Measurements from ENCODE around the gene MACROD2. TPM values are rescaled to one million over a fixed set of nuclear protein-coding genes. Genes with fewer than 3 reads are reported as not detected.
"Not testable (repeated sequence)": the region's sequence is repeated elsewhere in the genome, so short reads cannot be mapped to it uniquely, and the experiment has no call there.

MACROD2 gene
- total RNA-seq, 1 donor from 2014 or later: not detected

GRCh38 chr20:14210146-14210545 lies 214.8 kb downstream of the MACROD2 start:
- Mint-ChIP-seq H3K9me3 (peaks cover 5% of the 10 kb centered on the region), H3K4me1 (ENCODE audit: low read depth) (no peaks in the 10 kb centered on the region), H3K4me3 (no peak overlapping the region), H3K27me3 (ENCODE audit: insufficient read depth) (no peaks in the 10 kb centered on the region), H3K36me3 (ENCODE audit: low read depth) (no peaks in the 10 kb centered on the region), H3K27ac (no peak overlapping the region)
- DNase-seq (ENCODE audit: low spot score): no peak
- intact Hi-C loops (cut with micrococcal nuclease): no loop called here

- Mint-ChIP-seq H3K27ac (no peak overlapping the region), H3K4me1 (ENCODE audit: low read depth) (no peaks in the 10 kb centered on the region), H3K36me3 (ENCODE audit: low read depth) (no peaks in the 10 kb centered on the region), H3K27me3 (ENCODE audit: insufficient read depth) (no peaks in the 10 kb centered on the region), H3K9me3 (peaks cover 4% of the 10 kb centered on the region), H3K4me3 (no peak overlapping the region)
- intact Hi-C loops (cut with micrococcal nuclease): no loop called here
- no peak for DNase-seq (ENCODE audit: low spot score)
Observed at GRCh38 chr20:14214046-14214445, 218.7 kb downstream of the MACROD2 start.

- H3K27ac Mint-ChIP-seq; H3K4me3 Mint-ChIP-seq; H3K27me3 Mint-ChIP-seq (ENCODE audit: insufficient read depth); DNase-seq (ENCODE audit: low spot score); H3K9me3 Mint-ChIP-seq; intact Hi-C loops (cut with micrococcal nuclease); H3K36me3 Mint-ChIP-seq (ENCODE audit: low read depth); H3K4me1 Mint-ChIP-seq (ENCODE audit: low read depth): not testable (repeated sequence)
Observed at GRCh38 chr20:14215880-14216279, 220.6 kb downstream of the MACROD2 start.

GRCh38 chr20:14219801-14220461 lies 224.6 kb downstream of the MACROD2 start:
- intact Hi-C loops (cut with micrococcal nuclease): no loop called here
- Mint-ChIP-seq H3K9me3 (peaks cover 8% of the 10 kb centered on the region), H3K4me1 (ENCODE audit: low read depth) (no peaks in the 10 kb centered on the region), H3K27ac (no peak overlapping the region), H3K4me3 (no peak overlapping the region), H3K27me3 (ENCODE audit: insufficient read depth) (no peaks in the 10 kb centered on the region), H3K36me3 (ENCODE audit: low read depth) (no peaks in the 10 kb centered on the region)
- DNase-seq (ENCODE audit: low spot score): no peak

- Mint-ChIP-seq H3K27me3 (ENCODE audit: insufficient read depth) (no peaks in the 10 kb centered on the region), H3K9me3 (peaks cover 13% of the 10 kb centered on the region), H3K36me3 (ENCODE audit: low read depth) (no peaks in the 10 kb centered on the region), H3K4me1 (ENCODE audit: low read depth) (no peaks in the 10 kb centered on the region), H3K27ac (no peak overlapping the region), H3K4me3 (no peak overlapping the region)
- intact Hi-C loops (cut with micrococcal nuclease): no loop called here
- no peak for DNase-seq (ENCODE audit: low spot score)
Observed at GRCh38 chr20:14220986-14221385, 225.7 kb downstream of the MACROD2 start.

- Mint-ChIP-seq H3K36me3 (ENCODE audit: low read depth) (no peaks in the 10 kb centered on the region), H3K9me3 (peaks cover 10% of the 10 kb centered on the region), H3K27ac (no peak overlapping the region), H3K4me3 (no peak overlapping the region), H3K27me3 (ENCODE audit: insufficient read depth) (no peaks in the 10 kb centered on the region), H3K4me1 (ENCODE audit: low read depth) (no peaks in the 10 kb centered on the region)
- intact Hi-C loops (cut with micrococcal nuclease): no loop called here
- DNase-seq (ENCODE audit: low spot score): no peak
Observed at GRCh38 chr20:14223806-14224205, 228.5 kb downstream of the MACROD2 start.

GRCh38 chr20:14226051-14227049 lies 231.0 kb downstream of the MACROD2 start:
- H3K4me1 Mint-ChIP-seq (ENCODE audit: low read depth); H3K27ac Mint-ChIP-seq; H3K4me3 Mint-ChIP-seq; DNase-seq (ENCODE audit: low spot score); intact Hi-C loops (cut with micrococcal nuclease); H3K9me3 Mint-ChIP-seq; H3K27me3 Mint-ChIP-seq (ENCODE audit: insufficient read depth); H3K36me3 Mint-ChIP-seq (ENCODE audit: low read depth): not testable (repeated sequence)

- no peaks in the 10 kb centered on the region for H3K36me3 Mint-ChIP-seq (ENCODE audit: low read depth)
- no peaks in the 10 kb centered on the region for H3K27me3 Mint-ChIP-seq (ENCODE audit: insufficient read depth)
- DNase-seq (ENCODE audit: low spot score): no peak
- no peak overlapping the region for H3K4me3 Mint-ChIP-seq
- H3K27ac Mint-ChIP-seq: no peak overlapping the region
- H3K4me1 Mint-ChIP-seq (ENCODE audit: low read depth): no peaks in the 10 kb centered on the region
- intact Hi-C loops (cut with micrococcal nuclease): no loop called here
- peaks cover 14% of the 10 kb centered on the region for H3K9me3 Mint-ChIP-seq
Observed at GRCh38 chr20:14232650-14233049, 237.3 kb downstream of the MACROD2 start.

GRCh38 chr20:14234666-14235295 lies 239.5 kb downstream of the MACROD2 start:
- no peak for DNase-seq (ENCODE audit: low spot score)
- H3K9me3 Mint-ChIP-seq: peaks cover 19% of the 10 kb centered on the region
- H3K4me1 Mint-ChIP-seq (ENCODE audit: low read depth): no peaks in the 10 kb centered on the region
- no peaks in the 10 kb centered on the region for H3K27me3 Mint-ChIP-seq (ENCODE audit: insufficient read depth)
- H3K27ac Mint-ChIP-seq: no peak overlapping the region
- intact Hi-C loops (cut with micrococcal nuclease): no loop called here
- no peak overlapping the region for H3K4me3 Mint-ChIP-seq
- H3K36me3 Mint-ChIP-seq (ENCODE audit: low read depth): no peaks in the 10 kb centered on the region

- peaks cover 20% of the 10 kb centered on the region for H3K9me3 Mint-ChIP-seq
- intact Hi-C loops (cut with micrococcal nuclease): no loop called here
Observed at GRCh38 chr20:14235355-14235754, 240.0 kb downstream of the MACROD2 start.

GRCh38 chr20:14245368-14245970 lies 250.2 kb downstream of the MACROD2 start:
- no peak overlapping the region for H3K27ac Mint-ChIP-seq
- no peaks in the 10 kb centered on the region for H3K36me3 Mint-ChIP-seq (ENCODE audit: low read depth)
- no peak for DNase-seq (ENCODE audit: low spot score)
- H3K9me3 Mint-ChIP-seq: peaks cover 5% of the 10 kb centered on the region
- H3K4me3 Mint-ChIP-seq: no peak overlapping the region
- H3K27me3 Mint-ChIP-seq (ENCODE audit: insufficient read depth): no peaks in the 10 kb centered on the region
- no peaks in the 10 kb centered on the region for H3K4me1 Mint-ChIP-seq (ENCODE audit: low read depth)
- intact Hi-C loops (cut with micrococcal nuclease): no loop called here

More at GRCh38 chr20:14235355-14235754, 240.0 kb downstream of the MACROD2 start:
- H3K27ac Mint-ChIP-seq: no peak overlapping the region
- no peak for DNase-seq (ENCODE audit: low spot score)
- H3K36me3 Mint-ChIP-seq (ENCODE audit: low read depth): no peaks in the 10 kb centered on the region
- H3K27me3 Mint-ChIP-seq (ENCODE audit: insufficient read depth): no peaks in the 10 kb centered on the region
- H3K4me1 Mint-ChIP-seq (ENCODE audit: low read depth): no peaks in the 10 kb centered on the region
- no peak overlapping the region for H3K4me3 Mint-ChIP-seq

- no peak for DNase-seq (ENCODE audit: low spot score)
- H3K4me3 Mint-ChIP-seq: no peak overlapping the region
- no peak overlapping the region for H3K27ac Mint-ChIP-seq
- intact Hi-C loops (cut with micrococcal nuclease): no loop called here
- H3K9me3 Mint-ChIP-seq: peaks cover 11% of the 10 kb centered on the region
- H3K36me3 Mint-ChIP-seq (ENCODE audit: low read depth): no peaks in the 10 kb centered on the region
- no peaks in the 10 kb centered on the region for H3K27me3 Mint-ChIP-seq (ENCODE audit: insufficient read depth)
- no peaks in the 10 kb centered on the region for H3K4me1 Mint-ChIP-seq (ENCODE audit: low read depth)
Observed at GRCh38 chr20:14259689-14260088, 264.4 kb downstream of the MACROD2 start.
